GM18909 (cell line): ENCODE measurements around the gene OR4N5.
"Not testable (repeated sequence)": the region's sequence is repeated elsewhere in the genome, so short reads cannot be mapped to it uniquely, and the experiment has no call there.

Source experiments
- ATAC-seq: cut with Tn5 transposase; IDR thresholded peaks from one replicate; pipeline ENCODE4 v1.9.1; 2021; ENCODE audit warnings: mild to moderate bottlenecking; ENCODE audit not compliant: unreplicated experiment, poor library complexity

OR4N5 gene, protein sequence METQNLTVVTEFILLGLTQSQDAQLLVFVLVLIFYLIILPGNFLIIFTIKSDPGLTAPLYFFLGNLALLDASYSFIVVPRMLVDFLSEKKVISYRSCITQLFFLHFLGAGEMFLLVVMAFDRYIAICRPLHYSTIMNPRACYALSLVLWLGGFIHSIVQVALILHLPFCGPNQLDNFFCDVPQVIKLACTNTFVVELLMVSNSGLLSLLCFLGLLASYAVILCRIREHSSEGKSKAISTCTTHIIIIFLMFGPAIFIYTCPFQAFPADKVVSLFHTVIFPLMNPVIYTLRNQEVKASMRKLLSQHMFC

DNA sequence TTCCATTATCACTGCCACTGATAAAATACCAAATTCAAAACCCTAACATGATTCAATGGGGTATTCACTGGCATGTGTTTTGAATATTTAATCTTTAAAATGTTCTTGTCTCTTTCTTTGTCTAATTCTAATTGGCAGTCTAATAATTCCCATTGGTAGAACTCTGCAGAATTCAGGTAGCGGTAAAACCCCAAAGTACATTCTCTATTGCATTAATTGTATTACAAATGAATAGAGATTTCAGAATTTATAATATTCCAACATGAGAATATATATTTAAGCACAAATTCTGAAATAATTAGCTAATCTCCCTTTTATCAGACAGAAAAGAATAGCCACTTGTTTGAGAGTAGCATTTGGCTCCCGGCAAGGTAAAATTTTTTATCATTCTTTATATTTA lies at the start of gene OR4N5:
Gene OR4N5 (plus strand): TSS at position 301 of the 400 bp plus-strand sequence. CDS start 4,916 bp downstream, outside the sequence.
- no peak for ATAC-seq

DNA sequence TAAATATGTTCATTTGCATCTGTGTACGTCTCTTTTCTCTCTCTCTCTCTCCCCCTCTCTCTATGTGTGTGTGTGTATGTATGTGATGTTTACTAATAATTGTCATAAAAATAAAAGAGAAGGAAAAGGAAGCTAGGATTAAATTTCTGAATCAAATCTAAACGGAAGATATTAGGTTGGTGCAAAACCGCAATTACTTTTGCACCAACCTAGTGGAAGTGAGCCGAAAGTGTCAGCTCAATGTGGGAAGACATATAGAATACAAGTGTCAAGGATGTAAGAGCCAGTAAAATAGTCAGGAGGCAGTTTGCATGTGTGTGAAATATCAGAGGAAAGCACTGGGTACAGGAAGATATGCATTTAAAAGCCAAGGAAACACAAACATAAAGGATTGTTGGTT lies 46.6 kb upstream of the OR4N5 start:
- ATAC-seq = no peak

DNA sequence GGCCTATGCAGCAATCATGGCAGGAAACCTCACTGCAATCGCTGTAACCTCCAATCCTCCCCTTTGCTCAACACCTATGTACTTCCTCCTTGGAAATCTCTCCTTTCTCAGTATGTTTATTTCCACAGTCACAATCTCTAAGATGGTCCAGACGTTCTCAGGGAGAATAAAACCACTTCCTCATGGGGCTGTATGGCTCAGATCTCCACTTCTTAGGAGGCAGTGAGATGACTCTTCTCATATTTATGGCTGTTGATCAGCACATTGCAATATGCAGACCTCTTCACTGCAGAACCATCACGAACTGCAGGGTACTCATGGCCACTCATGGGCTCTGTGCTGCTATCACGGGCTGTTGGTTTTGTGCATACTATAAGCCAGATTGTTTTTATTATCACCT lies 45.2 kb upstream of the OR4N5 start:
- ATAC-seq = no peak

DNA sequence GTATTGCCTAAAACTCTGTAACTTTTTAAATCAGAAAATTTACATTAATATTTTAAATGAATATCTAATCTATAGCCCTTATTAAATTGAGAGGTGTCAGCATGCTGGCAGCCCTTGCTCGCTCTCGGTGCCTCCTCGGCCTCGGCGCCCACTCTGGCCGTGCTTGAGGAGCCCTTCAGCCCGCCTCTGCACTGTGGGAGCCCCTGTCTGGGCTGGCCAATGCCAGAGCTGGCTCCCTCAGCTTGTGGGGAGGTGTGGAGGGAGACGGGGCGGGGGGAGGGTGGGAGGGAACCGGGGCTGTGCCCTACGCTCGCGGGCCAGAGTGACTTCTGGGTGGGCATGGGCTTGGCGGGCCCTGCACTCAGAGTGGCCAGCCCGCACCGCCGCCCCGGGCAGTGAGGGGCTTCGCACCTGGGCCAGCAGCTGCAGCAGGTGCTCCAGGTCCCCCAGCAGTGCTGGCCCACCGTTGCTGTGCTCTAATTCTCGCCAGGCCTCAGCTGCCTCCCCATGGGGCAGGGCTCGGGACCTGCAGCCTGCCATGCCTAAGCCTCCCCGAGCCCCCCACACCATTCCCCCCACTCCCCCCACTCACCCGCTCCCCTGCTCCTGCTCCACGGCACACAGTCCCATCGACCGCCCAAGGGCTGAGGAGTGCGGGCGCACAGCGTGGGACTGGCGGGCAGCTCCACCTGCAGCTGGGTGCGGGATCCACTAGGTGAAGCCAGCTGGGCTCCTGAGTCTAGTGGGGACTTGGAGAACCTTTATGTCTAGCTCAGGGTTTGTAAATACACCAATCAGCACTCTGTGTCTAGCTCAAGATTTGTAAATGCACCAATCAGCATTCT lies 39.5 kb upstream of the OR4N5 start:
- ATAC-seq = not testable (repeated sequence)

DNA sequence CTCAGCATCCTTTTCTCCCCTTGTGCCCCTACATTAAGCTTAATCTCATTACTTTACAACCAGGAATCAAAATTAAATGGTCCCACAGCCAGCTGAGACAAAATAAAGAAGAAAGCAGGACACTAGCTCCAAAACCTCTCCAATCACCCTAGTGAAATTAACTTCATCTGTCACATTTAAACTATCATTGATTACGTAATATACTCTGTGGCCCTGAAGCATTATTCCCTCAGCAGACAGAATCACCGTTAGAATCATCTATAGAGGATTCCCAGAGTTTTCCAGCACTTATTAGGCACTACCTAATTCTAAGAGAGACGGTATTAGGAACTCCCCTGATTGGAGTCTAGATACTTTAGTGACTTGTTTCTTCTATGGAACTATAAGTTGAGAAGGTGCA lies 28.2 kb upstream of the OR4N5 start, which contains the start of gene OR4K17:
Gene OR4K17 (plus strand): TSS at position 302 of the 400 bp plus-strand sequence. CDS start 6,761 bp downstream, outside the sequence.
- ATAC-seq = no peak

DNA sequence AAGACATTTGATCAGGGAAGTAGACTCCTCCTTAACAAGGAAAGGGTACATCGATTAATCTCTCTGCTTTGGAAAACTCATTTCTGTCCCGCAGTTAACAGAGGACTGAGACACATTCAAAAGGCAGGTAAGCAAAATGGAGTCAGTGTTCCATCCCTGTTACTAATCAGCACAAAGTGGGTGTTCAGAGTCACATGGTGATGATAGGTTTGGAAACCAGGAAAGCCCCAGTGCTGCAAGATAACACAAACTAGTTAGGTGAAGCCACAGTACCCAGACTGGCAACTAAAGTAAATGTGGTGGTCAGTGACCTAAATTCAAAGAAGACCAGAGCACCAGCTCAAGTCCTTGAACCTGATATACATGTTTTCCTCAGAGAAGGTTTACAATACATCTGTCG lies 26.3 kb upstream of the OR4N5 start:
- ATAC-seq = no peak

DNA sequence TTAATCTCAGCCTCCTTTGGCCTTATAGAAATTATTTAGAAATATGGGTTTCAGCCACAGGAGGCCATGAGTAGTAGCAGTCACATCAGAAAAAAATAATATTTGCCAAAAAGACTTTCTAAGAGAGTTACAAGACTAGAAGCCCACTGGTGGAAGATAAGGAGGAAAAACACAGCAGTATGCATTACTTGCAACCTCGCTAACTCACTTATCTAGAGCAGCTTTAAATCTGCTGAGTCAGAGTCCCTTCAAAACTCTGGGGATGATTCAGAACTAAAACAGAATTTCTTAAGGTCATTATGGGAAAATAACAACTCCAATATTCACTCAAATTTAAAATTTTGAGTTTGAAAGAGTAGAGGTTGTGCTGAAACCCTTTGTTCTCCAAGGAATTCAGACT lies 21.9 kb upstream of the OR4N5 start:
- no peak for ATAC-seq

DNA sequence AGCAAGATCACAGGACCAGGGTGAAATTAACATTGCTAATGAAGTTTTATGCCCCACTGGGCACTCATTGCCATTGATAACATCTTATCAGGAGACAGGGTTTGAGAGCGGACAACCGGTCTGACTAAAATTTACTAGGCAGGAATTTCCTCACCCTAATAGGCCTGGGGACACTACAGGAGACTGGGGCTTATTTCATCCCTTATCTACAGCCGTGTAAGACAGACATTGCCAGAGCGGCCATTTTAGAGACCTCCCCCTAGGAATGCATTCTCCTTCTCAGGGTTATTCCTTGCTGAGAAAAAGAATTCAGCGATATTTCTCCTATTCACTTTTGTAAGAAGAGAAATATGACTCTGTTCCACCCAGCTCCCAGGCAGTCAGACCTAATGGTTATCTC lies 19.8 kb upstream of the OR4N5 start:
- no peak for ATAC-seq

DNA sequence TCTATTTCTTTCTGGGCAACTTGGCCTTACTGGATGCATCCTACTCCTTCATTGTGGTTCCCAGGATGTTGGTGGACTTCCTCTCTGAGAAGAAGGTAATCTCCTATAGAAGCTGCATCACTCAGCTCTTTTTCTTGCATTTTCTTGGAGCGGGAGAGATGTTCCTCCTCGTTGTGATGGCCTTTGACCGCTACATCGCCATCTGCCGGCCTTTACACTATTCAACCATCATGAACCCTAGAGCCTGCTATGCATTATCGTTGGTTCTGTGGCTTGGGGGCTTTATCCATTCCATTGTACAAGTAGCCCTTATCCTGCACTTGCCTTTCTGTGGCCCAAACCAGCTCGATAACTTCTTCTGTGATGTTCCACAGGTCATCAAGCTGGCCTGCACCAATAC lies 5.3 kb downstream of the OR4N5 start:
- ATAC-seq = no peak

DNA sequence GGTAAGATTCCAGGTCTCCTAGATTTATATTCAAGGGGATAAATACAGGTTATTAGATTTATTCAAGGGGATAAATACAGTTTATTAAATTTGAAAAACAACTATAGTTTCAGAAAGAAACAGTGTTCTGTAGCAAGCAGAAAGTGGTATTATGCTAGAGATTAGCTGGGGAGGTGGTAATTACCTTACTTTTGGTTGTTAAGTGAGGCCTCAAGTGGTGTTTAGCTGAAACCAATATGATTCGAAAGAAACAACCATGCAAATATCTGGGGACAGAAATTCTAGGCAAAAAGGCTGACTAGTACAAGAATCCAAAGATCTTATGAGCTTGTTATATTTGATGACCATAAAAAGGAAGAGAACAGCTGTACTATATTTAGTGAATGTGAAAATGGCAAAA lies 6.2 kb downstream of the OR4N5 start:
- no peak for ATAC-seq

DNA sequence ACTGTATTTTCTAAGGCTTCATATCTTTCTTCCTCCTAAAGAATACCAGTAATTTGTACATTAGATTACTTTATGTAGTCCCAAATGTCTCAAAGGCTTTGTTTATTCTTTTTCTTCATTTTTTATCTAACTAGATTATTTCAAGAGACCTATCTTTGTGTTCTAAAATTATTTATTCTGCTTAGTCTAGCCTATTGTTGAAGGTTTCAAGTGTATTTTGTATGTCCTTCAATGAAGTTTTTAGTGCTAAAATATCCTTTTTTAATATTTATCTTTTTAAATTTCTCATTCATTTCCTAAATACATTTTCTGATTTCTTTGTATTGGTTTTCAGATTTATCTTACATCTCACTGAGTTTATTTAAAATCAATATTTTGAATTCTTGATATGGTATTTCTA lies 25.8 kb downstream of the OR4N5 start:
- no peak for ATAC-seq

DNA sequence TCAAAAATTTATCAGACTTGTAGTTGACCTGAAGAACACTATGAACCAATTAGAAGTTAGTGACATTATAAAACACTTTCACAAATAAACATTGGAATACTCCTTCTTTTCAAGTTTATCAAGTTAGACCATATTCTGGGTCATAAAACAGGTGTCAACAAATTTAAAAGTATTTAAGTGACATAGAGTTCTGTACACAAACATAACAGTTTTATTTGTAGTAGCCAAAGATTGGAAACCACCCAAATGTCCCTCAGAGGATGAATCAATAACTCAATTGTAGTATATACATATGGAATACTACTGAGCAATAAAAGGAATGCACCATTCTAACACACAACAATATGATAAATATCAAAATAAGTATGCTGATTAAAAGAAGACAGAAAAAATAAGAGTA lies 28.5 kb downstream of the OR4N5 start:
- no peak for ATAC-seq

DNA sequence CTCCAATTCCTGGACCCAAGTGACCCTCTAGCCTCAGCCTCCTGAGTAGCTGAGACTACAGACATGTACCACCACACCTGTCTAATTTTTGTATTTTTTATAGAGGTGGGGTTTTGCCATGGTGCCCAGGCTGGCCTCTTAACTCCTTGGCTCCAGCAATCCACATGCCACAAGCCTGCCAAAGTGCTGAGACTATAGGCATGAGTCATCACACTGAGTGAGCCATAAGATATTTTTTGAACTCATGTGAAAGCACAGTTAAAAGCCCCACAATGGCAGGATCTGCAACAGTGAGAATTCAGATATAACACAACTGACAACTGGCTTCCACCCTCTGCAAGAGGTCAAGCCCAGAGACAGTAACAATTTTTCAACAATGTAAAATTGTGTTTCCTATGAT lies 31.2 kb downstream of the OR4N5 start:
- ATAC-seq = not testable (repeated sequence)

DNA sequence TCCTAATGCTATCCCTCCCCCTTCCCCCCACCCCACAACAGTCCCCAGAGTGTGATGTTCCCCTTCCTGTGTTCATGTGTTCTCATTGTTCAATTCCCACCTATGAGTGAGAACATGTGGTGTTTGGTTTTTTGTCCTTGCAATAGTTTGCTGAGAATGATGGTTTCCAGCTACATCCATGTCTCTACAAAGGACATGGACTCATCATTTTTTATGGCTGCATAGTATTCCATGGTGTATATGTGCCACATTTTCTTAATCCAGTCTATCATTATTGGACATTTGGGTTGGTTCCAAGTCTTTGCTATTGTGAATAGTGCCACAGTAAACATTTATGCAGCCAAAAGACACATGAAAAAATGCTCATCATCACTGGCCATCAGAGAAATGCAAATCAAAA lies 35.6 kb downstream of the OR4N5 start:
- not testable (repeated sequence) for ATAC-seq

DNA sequence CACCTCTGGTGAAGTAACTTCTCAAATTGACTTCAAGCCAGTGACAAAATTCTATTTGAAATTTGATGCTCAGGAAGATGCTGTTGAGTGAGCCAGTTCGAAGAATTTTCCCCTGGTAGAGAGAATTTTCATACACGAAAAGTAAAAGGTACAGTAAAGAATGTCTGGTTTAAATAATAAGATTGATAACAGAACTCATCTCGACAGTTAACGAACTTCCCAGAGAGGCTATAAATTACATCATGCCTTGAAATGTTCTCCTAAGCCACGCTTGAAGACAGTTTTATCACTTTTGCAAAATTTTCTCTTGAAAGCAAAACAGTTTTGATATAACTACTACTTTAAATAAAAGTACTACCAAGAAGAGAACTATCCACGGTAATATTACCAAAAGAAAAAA lies 37.7 kb downstream of the OR4N5 start:
- no peak for ATAC-seq

DNA sequence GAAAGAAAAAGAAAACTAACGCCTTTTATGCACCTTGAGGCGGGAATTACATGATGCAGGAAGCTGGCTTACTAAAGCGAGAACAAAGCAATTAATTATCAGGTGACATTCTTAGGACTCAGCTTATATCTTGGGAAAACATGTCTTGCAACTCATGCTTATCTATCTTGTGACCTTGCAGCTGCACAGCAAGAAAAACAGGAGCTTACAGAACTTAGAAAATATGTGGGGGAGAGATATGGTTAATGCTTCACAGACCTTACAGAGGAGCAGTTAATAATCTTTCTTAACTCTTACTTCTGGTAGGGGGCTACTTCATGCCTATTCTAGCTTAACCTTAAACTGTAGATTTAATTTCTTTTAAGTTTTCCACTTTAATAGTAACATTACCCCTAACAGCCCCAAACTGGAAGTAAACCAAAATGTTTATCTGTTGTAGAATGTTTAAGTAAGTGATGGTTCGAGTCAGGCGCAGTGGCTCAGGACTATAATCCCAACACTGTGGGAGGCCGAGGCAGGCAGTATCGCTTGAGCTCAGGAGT lies 38.9 kb downstream of the OR4N5 start:
- no peak for ATAC-seq

DNA sequence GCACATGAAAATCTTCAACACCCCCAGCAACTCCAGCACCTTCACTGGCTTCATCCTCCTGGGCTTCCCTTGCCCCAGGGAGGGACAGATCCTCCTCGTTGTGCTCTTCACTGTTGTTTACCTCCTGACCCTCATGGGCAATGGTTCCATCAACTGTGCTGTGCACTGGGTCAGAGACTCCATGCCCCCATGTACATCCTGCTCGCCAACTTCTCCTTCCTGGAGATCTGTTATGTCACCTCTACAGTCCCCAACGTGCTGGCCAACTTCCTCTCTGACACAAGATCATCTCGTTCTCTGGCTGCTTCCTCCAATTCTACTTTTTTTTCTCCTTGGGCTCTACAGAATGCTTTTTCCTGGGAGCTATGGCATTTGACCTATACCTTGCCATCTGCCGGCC lies 40.6 kb downstream of the OR4N5 start:
- ATAC-seq = no peak

DNA sequence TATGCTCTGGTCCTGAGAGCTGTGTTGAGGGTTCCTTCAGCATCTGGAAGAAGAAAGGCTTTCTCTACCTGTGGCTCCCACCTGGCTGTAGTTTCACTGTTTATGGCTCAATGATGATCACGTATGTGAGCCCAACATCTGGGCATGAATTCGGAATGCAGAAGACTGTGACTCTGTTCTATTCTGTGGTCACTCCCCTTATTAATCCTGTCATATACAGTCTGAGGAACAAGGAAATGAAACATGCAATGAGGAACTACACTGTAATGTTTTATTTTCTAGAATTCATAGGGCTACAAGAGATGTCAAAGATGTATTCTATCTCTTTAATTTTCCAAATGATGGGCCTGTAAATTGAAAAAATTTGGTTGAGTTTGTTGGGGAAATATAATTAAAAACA lies 41.3 kb downstream of the OR4N5 start:
- no peak for ATAC-seq

DNA sequence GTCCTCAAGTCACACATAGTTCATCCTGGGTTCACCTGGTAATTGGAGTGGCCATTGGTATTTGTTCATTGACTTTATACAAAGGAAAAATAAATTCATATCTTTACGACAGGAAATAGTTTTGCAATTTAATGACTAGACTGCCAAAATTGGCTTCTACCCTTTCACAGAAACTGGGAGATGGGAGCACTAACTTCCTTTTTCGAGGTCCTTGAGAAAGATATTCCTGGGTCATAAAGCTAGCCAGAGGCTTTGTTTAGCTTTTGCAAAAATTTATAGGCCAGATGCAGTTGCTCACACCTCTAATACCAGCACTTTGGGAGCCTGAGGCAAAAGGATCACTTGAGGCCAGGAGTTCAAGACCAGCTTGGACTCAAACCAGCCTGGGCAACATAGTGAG lies 41.9 kb downstream of the OR4N5 start:
- ATAC-seq = no peak

DNA sequence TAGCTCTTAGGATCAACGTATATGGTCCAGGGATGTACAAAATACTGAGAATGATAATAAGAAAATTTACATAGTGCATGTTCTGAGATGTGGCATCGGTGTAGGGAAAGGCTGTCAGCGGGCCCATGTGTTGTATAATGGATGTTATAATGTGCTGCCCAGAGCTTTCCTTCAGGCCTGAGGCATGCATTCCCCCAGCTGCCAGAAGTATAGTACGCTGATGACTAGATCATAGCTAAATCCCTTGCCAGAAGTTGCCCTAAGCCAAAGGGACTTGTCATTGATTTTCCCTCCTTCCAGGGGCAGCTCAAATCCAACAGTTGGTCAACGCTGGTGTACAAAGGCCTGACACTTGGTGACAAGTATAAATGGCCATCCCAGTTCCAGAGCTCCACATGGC lies 45.6 kb downstream of the OR4N5 start:
- ATAC-seq = no peak

DNA sequence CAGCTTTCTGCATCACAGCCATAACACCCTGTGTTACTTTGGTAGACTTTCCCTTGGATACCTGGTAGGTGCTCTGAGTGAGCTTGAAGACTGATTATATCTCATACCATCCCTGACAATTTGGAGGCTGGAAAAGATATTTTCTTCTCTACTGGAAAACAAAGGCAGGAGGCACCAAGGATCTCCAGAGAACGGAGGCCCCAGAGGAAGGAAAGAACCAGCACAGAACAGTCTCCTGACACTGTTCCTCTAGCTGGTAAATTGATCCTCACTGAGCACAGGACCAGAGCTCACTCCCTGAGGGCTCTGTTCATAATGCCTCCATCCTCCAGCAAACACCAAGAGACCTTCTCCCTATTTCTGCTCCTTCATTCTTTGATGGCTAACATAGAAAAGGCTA lies 52.0 kb downstream of the OR4N5 start, which contains the start of gene OR11G2:
Gene OR11G2 (plus strand): TSS at position 301 of the 400 bp plus-strand sequence. CDS start 6,542 bp downstream, outside the sequence.
- ATAC-seq = no peak
